ENCODE data around the gene SRSF7. TPM values are rescaled to one million over a fixed set of nuclear protein-coding genes. Genes with fewer than 3 reads are reported as not detected.
"Not testable (repeated sequence)": the region's sequence is repeated elsewhere in the genome, so short reads cannot be mapped to it uniquely, and the experiment has no call there.

The SRSF7 gene
- total RNA-seq (100 to 1,000 TPM; 288 to 291 TPM), polyA plus RNA-seq (100 to 1,000 TPM; 164 to 172 (median 169) TPM), total RNA-seq (270 to 1,071 (median 516) reads per million in 6 experiments)

DNA sequence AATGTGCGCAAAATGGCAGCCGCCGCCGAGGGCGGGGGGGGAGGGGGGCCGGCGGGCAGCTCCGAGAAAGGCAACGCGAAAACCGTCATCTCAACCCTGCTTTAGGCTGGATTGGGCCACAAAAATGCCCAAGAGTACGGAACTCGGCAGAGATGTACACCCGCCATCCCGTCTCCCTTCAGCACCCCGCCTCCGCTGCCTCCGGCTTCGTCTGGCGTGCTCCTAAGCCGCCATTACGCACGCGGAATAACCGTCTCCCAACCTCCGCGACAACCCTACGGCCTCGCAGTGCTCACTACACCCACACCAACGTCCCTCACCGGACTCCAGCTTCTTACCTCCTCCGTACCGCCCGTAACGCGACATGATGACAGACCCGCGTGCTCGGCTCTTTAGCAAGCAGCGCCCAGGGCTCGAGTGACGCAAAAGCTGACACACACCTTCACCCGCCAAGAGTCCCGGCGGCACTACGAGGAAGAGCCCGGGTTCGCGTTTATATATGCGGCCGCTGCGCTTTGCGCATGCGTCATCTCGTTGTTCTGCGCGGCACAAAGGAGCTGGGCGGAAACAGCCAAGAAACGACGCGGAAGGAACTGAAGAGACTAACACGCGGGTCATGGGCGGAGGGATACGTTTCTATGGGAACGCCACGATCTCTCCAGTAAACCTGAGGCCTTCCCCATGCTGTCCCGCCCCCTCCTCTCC is at the start of gene SRSF7:
Gene SRSF7 (minus strand): TSS at position 471 of the 705 bp plus-strand sequence. CDS start 105 bp downstream, at position 366.
- Mint-ChIP-seq H3K36me3 (peaks cover 31 to 48% (median 32%) of the 10 kb centered on the region in 3 donors), H3K27ac (peak within 1 kb of the TSS; percentile 96 to 100 (median 100)), H3K4me3 (peak within 1 kb of the TSS; percentile 97 to 100 (median 99)), H3K4me1 (peaks cover 33 to 63% (median 56%) of the 10 kb centered on the region in 4 donors), H3K27me3 (peaks cover 0 to 9% (median 0%) of the 10 kb centered on the region in 5 donors), H3K9me3 (no peaks in the 10 kb centered on the region)
- DNase-seq, result peak; percentile 94 to 99 (median 98)
- peak; percentile 71 to 75 for ATAC-seq
- POLR2A ChIA-PET, result interaction anchor here (0.6 to 3.2 kb wide), 44 partner anchors 8 to 1785 kb away, joined by 3 to 49 read pairs (median 5); partner anchors contain the start of genes ATL2, DHX57, GALM and GEMIN6

DNA sequence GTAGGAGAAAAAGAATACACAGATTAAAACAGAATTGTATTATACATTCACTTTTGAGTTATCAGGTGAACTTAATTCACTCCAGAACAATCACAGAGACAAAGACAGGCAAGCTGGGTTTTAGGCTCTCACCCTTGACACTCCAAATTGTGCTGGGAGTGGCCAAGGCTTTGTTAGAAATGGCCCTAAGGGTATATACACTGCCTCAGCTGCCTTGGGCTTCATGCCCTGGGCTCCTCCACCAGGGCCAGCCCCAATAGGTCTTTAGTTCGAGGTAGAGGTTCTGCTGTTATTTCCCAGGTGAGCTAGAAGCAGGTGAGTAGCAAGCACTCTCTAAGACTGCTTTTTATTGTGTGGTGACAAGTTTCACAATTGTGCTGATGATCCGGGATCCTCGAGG is 46.8 kb upstream of the SRSF7 start:
- no peak overlapping the region for H3K4me3 Mint-ChIP-seq
- H3K9me3 Mint-ChIP-seq, result no peaks in the 10 kb centered on the region
- ATAC-seq (no peak), DNase-seq (no peak)
- no peaks in the 10 kb centered on the region for H3K4me1 Mint-ChIP-seq
- POLR2A ChIA-PET, result no interaction called here
- peaks cover 0 to 47% (median 26%) of the 10 kb centered on the region in 3 donors for H3K36me3 Mint-ChIP-seq
- no peak overlapping the region for H3K27ac Mint-ChIP-seq
- no peaks in the 10 kb centered on the region for H3K27me3 Mint-ChIP-seq

GRCh38 chr2:38797250-38797676 is 46.1 kb upstream of the SRSF7 start:
- Mint-ChIP-seq H3K36me3 (peaks cover 0 to 40% (median 26%) of the 10 kb centered on the region in 3 donors), H3K27ac (no peak overlapping the region), H3K27me3 (no peaks in the 10 kb centered on the region), H3K4me3 (no peak overlapping the region), H3K9me3 (no peaks in the 10 kb centered on the region), H3K4me1 (no peaks in the 10 kb centered on the region)
- no peak for ATAC-seq
- no peak for DNase-seq
- POLR2A ChIA-PET, result no interaction called here

GRCh38 chr2:38795016-38795415 is 43.9 kb upstream of the SRSF7 start:
- POLR2A ChIA-PET, H3K9me3 Mint-ChIP-seq, H3K27ac Mint-ChIP-seq, ATAC-seq, H3K27me3 Mint-ChIP-seq, H3K4me1 Mint-ChIP-seq, H3K4me3 Mint-ChIP-seq, DNase-seq: not testable (repeated sequence)
- peaks cover 0 to 25% (median 14%) of the 10 kb centered on the region in 3 donors for H3K36me3 Mint-ChIP-seq

GRCh38 chr2:38794235-38794946 is 43.2 kb upstream of the SRSF7 start:
- ATAC-seq (no peak), DNase-seq (no peak)
- Mint-ChIP-seq H3K27me3 (no peaks in the 10 kb centered on the region), H3K27ac (no peak overlapping the region), H3K9me3 (no peaks in the 10 kb centered on the region), H3K4me3 (no peak overlapping the region), H3K36me3 (peaks cover 0 to 24% (median 14%) of the 10 kb centered on the region in 3 donors), H3K4me1 (peaks cover 0 to 3% (median 0%) of the 10 kb centered on the region in 4 donors)
- POLR2A ChIA-PET, result no interaction called here

DNA sequence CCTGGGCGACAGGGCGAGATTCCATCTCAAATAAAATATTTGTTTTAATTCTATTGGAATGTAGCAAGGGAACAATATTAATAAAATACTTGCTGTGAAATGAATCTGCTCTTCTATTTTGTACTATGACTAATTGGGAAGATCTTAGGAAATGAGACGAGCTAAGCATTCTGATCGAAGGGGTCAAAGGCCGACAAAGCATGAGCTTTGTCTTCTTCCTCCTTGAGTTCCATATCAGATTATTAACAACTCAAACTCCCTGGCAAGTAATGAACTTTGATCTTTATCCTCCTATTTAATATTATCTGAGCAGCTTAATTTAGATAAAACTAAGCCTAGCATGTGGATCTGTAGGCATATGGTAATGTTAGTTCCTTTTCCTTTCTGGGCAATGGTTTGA is 42.4 kb upstream of the SRSF7 start:
- no peak for ATAC-seq
- POLR2A ChIA-PET, result no interaction called here
- H3K27me3 Mint-ChIP-seq, result no peaks in the 10 kb centered on the region
- H3K4me3 Mint-ChIP-seq, result no peak overlapping the region
- peaks cover 0 to 3% (median 0%) of the 10 kb centered on the region in 4 donors for H3K4me1 Mint-ChIP-seq
- H3K36me3 Mint-ChIP-seq, result peaks cover 0 to 16% (median 9%) of the 10 kb centered on the region in 3 donors
- H3K9me3 Mint-ChIP-seq, result no peaks in the 10 kb centered on the region
- no peak for DNase-seq
- peak overlapping the region in 1 of 10 donors; percentile 29 for H3K27ac Mint-ChIP-seq

- H3K4me3 Mint-ChIP-seq, result no peak overlapping the region
- H3K9me3 Mint-ChIP-seq, result no peaks in the 10 kb centered on the region
- peaks cover 0 to 8% (median 4%) of the 10 kb centered on the region in 3 donors for H3K36me3 Mint-ChIP-seq
- peaks cover 0 to 3% (median 0%) of the 10 kb centered on the region in 4 donors for H3K4me1 Mint-ChIP-seq
- POLR2A ChIA-PET, result no interaction called here
- no peak overlapping the region for H3K27ac Mint-ChIP-seq
- no peak for DNase-seq
- ATAC-seq, result no peak
- H3K27me3 Mint-ChIP-seq, result no peaks in the 10 kb centered on the region
Measured at GRCh38 chr2:38792751-38793150, 41.6 kb upstream of the SRSF7 start.

- POLR2A ChIA-PET, H3K4me1 Mint-ChIP-seq, H3K27me3 Mint-ChIP-seq, H3K4me3 Mint-ChIP-seq, H3K9me3 Mint-ChIP-seq, H3K27ac Mint-ChIP-seq, DNase-seq, ATAC-seq, H3K36me3 Mint-ChIP-seq: not testable (repeated sequence)
Measured at GRCh38 chr2:38792321-38792720, 41.2 kb upstream of the SRSF7 start.

- DNase-seq (no peak), ATAC-seq (no peak)
- Mint-ChIP-seq H3K9me3 (no peaks in the 10 kb centered on the region), H3K4me3 (no peak overlapping the region), H3K4me1 (peaks cover 0 to 3% (median 0%) of the 10 kb centered on the region in 4 donors), H3K36me3 (no peaks in the 10 kb centered on the region), H3K27ac (no peak overlapping the region), H3K27me3 (no peaks in the 10 kb centered on the region)
- POLR2A ChIA-PET, result no interaction called here
Measured at GRCh38 chr2:38791744-38792143, 40.6 kb upstream of the SRSF7 start.

DNA sequence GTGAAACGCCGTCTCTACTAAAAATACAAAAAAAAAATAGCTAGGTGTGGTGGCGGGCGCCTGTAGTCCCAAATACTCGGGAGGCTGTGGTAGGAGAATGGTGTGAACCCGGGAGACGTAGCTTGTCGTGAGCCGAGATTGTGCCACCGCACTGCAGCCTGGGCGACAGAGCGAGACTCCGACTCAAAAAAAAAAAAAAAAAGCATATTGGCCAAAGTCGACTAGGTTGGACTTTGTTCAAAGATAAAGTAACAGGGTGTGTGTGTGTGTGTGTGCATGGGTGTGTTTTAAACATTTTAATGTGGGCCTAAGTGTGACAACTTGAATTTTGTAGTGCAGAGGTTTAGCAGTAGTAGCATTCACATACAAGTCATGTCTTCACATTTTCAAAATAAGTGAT is 38.5 kb upstream of the SRSF7 start:
- no peaks in the 10 kb centered on the region for H3K9me3 Mint-ChIP-seq
- H3K4me3 Mint-ChIP-seq, result no peak overlapping the region
- H3K27ac Mint-ChIP-seq, result no peak overlapping the region
- peaks cover 0 to 3% (median 0%) of the 10 kb centered on the region in 4 donors for H3K4me1 Mint-ChIP-seq
- DNase-seq, result no peak
- H3K27me3 Mint-ChIP-seq, result no peaks in the 10 kb centered on the region
- ATAC-seq, result no peak
- POLR2A ChIA-PET, result interaction anchor here (1.4 kb wide), 1 partner anchor 38 kb away, joined by 3 read pairs; the partner anchor contains the start of gene SRSF7
- H3K36me3 Mint-ChIP-seq, result no peaks in the 10 kb centered on the region

DNA sequence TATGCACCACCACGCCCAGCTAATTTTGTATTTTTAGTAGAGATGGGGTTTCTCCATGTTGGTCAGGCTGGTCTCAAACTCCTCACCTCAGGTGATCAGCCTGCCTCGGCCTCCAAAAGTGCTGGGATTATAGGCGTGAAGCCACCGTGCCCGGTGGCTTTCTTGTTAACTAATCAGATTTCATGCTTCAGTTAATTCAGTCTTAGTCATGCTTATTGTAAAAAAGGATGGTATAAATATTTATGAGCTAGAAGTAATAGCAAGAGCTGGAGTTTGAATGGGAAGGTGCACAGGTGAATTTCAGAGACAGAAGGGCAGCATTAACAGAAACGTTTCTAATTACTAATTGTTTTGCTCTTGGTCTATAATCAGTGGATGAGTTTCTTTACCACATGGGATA is 37.1 kb upstream of the SRSF7 start:
- POLR2A ChIA-PET, result interaction anchor here (1.4 kb wide), 1 partner anchor 37 kb away, joined by 3 read pairs; the partner anchor contains the start of gene SRSF7

GRCh38 chr2:38783586-38783985 is 32.4 kb upstream of the SRSF7 start:
- Mint-ChIP-seq H3K36me3 (peaks cover 0 to 30% (median 11%) of the 10 kb centered on the region in 3 donors), H3K27me3 (no peaks in the 10 kb centered on the region), H3K4me1 (peaks cover 2 to 18% (median 11%) of the 10 kb centered on the region in 4 donors), H3K27ac (no peak overlapping the region), H3K9me3 (no peaks in the 10 kb centered on the region), H3K4me3 (no peak overlapping the region)
- POLR2A ChIA-PET, result no interaction called here
- ATAC-seq, result no peak
- DNase-seq, result no peak

More for the DNA sequence above, 37.1 kb upstream of the SRSF7 start:
- H3K27ac Mint-ChIP-seq, result no peak overlapping the region
- H3K9me3 Mint-ChIP-seq, result no peaks in the 10 kb centered on the region
- H3K4me1 Mint-ChIP-seq, result peaks cover 0 to 3% (median 0%) of the 10 kb centered on the region in 4 donors
- no peaks in the 10 kb centered on the region for H3K27me3 Mint-ChIP-seq
- peaks cover 0 to 1% (median 0%) of the 10 kb centered on the region in 3 donors for H3K36me3 Mint-ChIP-seq
- no peak overlapping the region for H3K4me3 Mint-ChIP-seq
- DNase-seq (no peak), ATAC-seq (no peak)

- no peak for ATAC-seq
- Mint-ChIP-seq H3K36me3 (peaks cover 0 to 30% (median 11%) of the 10 kb centered on the region in 3 donors), H3K27ac (peak overlapping the region; percentile 94 to 99 (median 98)), H3K4me1 (peaks cover 9 to 27% (median 21%) of the 10 kb centered on the region in 4 donors), H3K4me3 (peak overlapping the region; percentile 95 to 100 (median 99)), H3K27me3 (peaks cover 0 to 16% (median 3%) of the 10 kb centered on the region in 5 donors), H3K9me3 (no peaks in the 10 kb centered on the region)
- DNase-seq, result no peak
- POLR2A ChIA-PET, result interaction anchor here (0.7 to 2.8 kb wide), 4 partner anchors 24 to 30 kb away, joined by 3 to 33 read pairs (median 4); partner anchors contain the start of gene SRSF7
Measured at GRCh38 chr2:38778687-38779082, 27.5 kb upstream of the SRSF7 start.
